T-helper 1 cell treated with Interleukin-12 subunit alpha and Interleukin-12 subunit beta and Interleukin-4 antibody, amounts not matched to agents 30 ng/mL and 1 ng/mL, for 36 hours (primary cell): ENCODE measurements around the gene PPP1R9A. TPM values are rescaled to one million over a fixed set of nuclear protein-coding genes. Genes with fewer than 3 reads are reported as not detected.

Source experiments
- intact Hi-C: fragments of 100-400 bp; cut with micrococcal nuclease; formaldehyde crosslinking; loops from one replicate; pipeline ENCODE4 v1.15.1; 2024
- total RNA-seq: library from RNA; stranded (reverse); gene quantifications from 2 replicates; pipeline ENCODE4 v1.2.3, GENCODE V29; 2022

The PPP1R9A gene
- total RNA-seq, 1 donor from 2014 or later = not detected

- intact Hi-C loops = no loop called here
Measured at GRCh38 chr7:95198863-95199262, 291.5 kb downstream of the PPP1R9A start.

GRCh38 chr7:95199779-95200558 is 292.6 kb downstream of the PPP1R9A start:
- intact Hi-C loops = no loop called here

- intact Hi-C loops = no loop called here
Measured at GRCh38 chr7:95200741-95201140, 293.3 kb downstream of the PPP1R9A start.

- intact Hi-C loops = no loop called here
Measured at GRCh38 chr7:95201727-95202126, 294.3 kb downstream of the PPP1R9A start.

GRCh38 chr7:95204618-95205017 is 297.2 kb downstream of the PPP1R9A start:
- intact Hi-C loops = no loop called here

GRCh38 chr7:95205665-95206225 is 298.4 kb downstream of the PPP1R9A start:
- intact Hi-C loops = no loop called here

GRCh38 chr7:95209276-95209675 is 301.9 kb downstream of the PPP1R9A start:
- intact Hi-C loops = no loop called here

GRCh38 chr7:95209788-95210187 is 302.4 kb downstream of the PPP1R9A start:
- intact Hi-C loops = no loop called here

- intact Hi-C loops = no loop called here
Measured at GRCh38 chr7:95213148-95213547, 305.8 kb downstream of the PPP1R9A start.

- intact Hi-C loops = no loop called here
Measured at GRCh38 chr7:95213809-95214492, 306.6 kb downstream of the PPP1R9A start.

- intact Hi-C loops = no loop called here
Measured at GRCh38 chr7:95219721-95220120, 312.3 kb downstream of the PPP1R9A start.

GRCh38 chr7:95220328-95220727 is 312.9 kb downstream of the PPP1R9A start:
- intact Hi-C loops = no loop called here

GRCh38 chr7:95225301-95225700 is 317.9 kb downstream of the PPP1R9A start:
- intact Hi-C loops = no loop called here

GRCh38 chr7:95229301-95229700 is 321.9 kb downstream of the PPP1R9A start:
- intact Hi-C loops = no loop called here

- intact Hi-C loops = no loop called here
Measured at GRCh38 chr7:95238252-95238943, 331.0 kb downstream of the PPP1R9A start.

- intact Hi-C loops = no loop called here
Measured at GRCh38 chr7:95240921-95241320, 333.5 kb downstream of the PPP1R9A start.

GRCh38 chr7:95242266-95242665 is 334.9 kb downstream of the PPP1R9A start:
- intact Hi-C loops = no loop called here

GRCh38 chr7:95244616-95245015 is 337.2 kb downstream of the PPP1R9A start:
- intact Hi-C loops = no loop called here

GRCh38 chr7:95245828-95246500 is 338.6 kb downstream of the PPP1R9A start:
- intact Hi-C loops = no loop called here

GRCh38 chr7:95246831-95247370 is 339.5 kb downstream of the PPP1R9A start:
- intact Hi-C loops = loop anchor here (1.0 kb wide), 2 partner anchors 230 to 798 kb away; no protein-coding TSS in a partner anchor

GRCh38 chr7:95250571-95250970 is 343.2 kb downstream of the PPP1R9A start:
- intact Hi-C loops = no loop called here
